Epithelial cell of proximal tubule (primary cell): Measurements from ENCODE around the gene SEPTIN10. TPM values are rescaled to one million over a fixed set of nuclear protein-coding genes. Genes with fewer than 3 reads are reported as not detected.

Experiments used
- DNase-seq: peaks from one replicate; pipeline ENCODE4 v3.0.0-alpha.2; 2011; ENCODE audit warnings: low read depth
- H3K4me3 ChIP-seq: 2 replicates; pipeline ENCODE4 v1.5.1; 2011; ENCODE audit warnings: low read depth, mild to moderate bottlenecking, low read length
- total RNA-seq: library from RNA; depleted of rRNA; stranded (reverse); fragments of >200 nt; gene quantifications from 2 replicates; pipeline ENCODE4 v1.2.3, GENCODE V29; 2015
- TF ChIP-seq, protein P1 (sequence below): conservative IDR thresholded peaks from 2 replicates; pipeline ENCODE4 v1.5.1; 2012; ENCODE audit warnings: low read depth, mild to moderate bottlenecking, low read length

SEPTIN10 gene
- total RNA-seq, 1 donor from 2014 or later = 80.6 TPM

DNA sequence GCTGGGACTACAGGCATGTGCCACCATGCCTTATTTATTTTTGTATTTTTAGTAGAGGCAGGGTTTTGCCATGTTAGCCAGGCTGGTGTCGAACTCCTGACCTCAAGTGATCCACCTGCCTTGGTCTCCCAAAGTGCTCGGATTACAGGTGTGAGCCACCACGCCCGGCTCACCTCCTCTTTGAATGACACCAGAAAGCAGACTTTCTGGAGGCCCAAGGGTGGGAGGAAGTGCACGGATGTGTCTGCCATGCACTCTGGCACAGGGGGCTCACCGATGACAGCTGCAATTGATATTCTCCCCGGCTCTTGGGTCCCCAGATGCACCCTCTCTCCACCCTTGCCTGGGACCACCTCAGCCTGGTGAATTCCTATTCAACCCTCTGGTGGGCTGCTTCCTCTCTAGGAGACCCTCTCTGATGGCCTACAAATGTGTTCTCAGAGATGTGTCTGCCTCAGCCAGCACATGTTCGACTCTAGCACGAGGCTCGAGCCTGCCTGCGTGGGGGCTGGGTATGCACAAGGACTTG lies 87.3 kb downstream of the SEPTIN10 start:
- no peak for DNase-seq
- TF ChIP-seq, protein P1, sequence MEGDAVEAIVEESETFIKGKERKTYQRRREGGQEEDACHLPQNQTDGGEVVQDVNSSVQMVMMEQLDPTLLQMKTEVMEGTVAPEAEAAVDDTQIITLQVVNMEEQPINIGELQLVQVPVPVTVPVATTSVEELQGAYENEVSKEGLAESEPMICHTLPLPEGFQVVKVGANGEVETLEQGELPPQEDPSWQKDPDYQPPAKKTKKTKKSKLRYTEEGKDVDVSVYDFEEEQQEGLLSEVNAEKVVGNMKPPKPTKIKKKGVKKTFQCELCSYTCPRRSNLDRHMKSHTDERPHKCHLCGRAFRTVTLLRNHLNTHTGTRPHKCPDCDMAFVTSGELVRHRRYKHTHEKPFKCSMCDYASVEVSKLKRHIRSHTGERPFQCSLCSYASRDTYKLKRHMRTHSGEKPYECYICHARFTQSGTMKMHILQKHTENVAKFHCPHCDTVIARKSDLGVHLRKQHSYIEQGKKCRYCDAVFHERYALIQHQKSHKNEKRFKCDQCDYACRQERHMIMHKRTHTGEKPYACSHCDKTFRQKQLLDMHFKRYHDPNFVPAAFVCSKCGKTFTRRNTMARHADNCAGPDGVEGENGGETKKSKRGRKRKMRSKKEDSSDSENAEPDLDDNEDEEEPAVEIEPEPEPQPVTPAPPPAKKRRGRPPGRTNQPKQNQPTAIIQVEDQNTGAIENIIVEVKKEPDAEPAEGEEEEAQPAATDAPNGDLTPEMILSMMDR = no peak
- no peak overlapping the region for H3K4me3 ChIP-seq

DNA sequence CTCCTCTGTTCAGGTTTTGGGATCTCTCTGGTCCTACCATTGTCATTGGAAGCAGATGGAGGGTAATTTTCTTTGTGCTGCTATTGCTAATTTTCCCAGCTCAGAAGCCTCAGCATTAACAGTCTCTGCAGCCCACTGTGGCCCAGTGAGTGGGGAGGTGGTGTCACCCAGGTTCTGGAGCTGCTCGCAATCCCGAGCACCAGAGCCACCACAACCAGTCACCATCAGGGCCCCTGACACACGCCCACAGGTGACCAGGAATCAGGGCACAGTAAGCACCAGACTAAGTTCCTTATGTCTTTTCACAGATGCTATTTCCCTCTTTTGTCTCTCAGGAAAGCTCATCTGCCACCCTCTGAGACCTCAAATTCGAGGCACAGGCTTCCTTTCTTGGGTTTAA lies 87.9 kb downstream of the SEPTIN10 start:
- TF ChIP-seq, protein P1 = no peak
- H3K4me3 ChIP-seq = no peak overlapping the region
- DNase-seq = no peak

DNA sequence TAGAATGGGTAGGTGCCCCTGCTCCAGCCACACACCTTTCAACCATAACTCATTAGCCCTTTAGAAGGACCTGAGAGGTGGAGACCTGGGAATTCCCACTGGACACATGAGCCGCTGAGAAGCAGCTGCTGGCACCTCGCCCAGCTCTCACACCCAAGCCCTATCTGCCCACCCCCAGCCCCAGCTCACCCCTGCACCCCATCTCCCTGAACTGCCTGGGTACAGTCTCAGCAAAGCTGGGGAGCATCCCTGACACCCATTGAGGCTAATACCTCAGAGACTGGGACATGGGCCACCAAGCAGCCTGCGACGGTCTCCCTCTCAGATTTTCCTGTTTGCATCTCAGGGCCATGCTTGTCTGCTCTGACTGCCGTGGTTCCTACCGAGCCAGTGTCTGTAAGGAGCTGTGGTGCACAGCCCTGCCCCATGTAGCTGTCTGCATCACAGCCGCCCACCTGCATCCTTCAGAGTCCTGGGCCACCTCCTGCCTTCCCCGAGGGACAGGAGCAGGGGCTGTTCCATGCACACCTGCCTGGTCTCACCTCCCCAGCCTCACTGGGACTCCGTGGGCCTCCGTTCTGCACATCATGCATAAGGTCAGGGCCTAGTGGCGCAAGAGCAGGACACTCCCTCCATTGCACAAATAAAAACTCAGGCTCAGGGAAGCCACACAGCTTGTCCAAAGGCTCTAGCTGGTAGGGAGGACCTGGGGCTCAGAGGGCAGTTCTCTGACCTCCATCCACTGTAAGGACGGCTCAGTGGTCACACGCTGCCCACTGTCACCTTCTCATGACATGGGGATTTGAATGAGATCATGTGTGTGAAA lies 90.0 kb downstream of the SEPTIN10 start:
- TF ChIP-seq, protein P1 = no peak
- H3K4me3 ChIP-seq = no peak overlapping the region
- DNase-seq = no peak

DNA sequence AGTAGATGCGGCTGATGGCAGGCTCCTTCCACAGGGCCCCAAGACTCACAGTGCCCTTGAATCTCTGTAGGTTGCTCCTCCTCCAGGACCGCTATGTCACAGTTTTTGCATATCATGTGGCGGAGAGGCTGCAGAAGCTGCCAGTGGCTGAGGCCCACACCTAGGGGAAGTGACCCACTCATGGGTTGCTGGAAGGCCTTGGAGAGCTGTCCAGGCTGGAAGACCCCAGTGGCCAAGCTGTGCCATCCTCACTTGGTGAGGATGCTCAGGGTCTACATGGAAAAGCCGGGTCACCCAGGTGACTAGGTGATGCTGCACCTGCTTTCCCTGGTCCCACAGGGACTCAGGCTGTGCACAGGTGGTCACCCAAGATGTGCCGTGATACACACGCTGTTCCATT lies 90.6 kb downstream of the SEPTIN10 start:
- no peak overlapping the region for H3K4me3 ChIP-seq
- no peak for DNase-seq
- TF ChIP-seq, protein P1 = no peak

DNA sequence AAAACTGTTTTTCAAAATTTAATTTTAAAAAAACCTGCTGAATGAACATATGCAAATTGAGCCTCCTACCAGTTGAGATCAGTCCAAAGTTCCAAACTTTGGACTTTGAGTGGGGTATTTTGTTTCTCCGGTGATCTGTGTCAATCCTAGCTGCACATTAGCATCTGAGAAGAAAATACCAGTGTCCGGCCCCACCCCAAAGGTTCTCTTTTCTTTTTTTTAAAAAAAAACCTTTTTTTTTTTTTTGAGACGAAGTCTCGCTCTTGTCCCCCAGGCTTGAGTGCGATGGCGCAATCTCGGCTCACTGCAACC lies 91.7 kb downstream of the SEPTIN10 start:
- no peak for DNase-seq
- TF ChIP-seq, protein P1 = no peak

DNA sequence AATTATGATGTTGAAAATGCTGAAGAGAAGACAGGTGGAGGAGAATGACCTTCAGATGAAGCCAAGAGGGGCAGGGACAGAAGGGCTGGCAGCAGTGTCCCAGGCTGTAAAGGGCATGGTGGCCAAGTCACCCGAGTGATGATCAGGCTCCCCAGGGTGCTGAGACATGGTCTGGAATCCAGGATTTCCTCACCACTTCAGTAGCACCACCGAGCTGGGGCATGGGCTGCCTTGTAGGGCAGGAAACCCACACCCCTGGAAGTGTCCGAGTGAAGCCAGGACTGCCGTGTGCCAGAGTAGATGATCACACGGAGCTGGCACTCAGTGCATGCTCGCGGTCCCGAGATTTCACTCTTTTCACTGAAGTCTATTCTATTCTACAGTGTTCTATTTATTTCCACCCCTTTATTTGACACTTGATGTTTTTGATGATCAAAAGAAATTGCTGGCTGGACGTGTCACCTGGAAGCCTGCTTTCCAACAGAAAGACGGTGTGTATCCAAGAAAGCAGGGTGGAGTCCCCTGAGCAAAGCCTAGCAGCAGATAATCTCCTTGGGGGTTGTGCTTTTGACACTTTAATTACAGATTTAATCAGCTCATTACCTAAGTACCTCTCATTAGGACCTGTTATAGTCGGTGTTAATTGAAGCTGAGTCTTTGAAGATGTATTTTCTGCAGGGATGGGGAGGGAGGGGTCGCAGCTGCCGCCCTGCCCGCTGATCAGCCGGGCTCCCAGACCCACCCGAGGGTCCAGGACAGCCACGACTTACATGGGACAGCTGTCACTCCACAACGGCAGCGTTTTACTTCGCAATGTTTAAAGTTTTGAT lies 92.3 kb downstream of the SEPTIN10 start:
- TF ChIP-seq, protein P1 = no peak
- DNase-seq = no peak
- H3K4me3 ChIP-seq = no peak overlapping the region

More for the DNA sequence above, 91.7 kb downstream of the SEPTIN10 start:
- H3K4me3 ChIP-seq = no peak overlapping the region
